GM19023 (cell line): ENCODE data around the gene EHMT1.

Source experiments
- ATAC-seq: cut with Tn5 transposase; IDR thresholded peaks from one replicate; pipeline ENCODE4 v1.9.1; 2021; ENCODE audit warnings: mild to moderate bottlenecking, moderate library complexity; ENCODE audit not compliant: unreplicated experiment

The EHMT1 gene

DNA sequence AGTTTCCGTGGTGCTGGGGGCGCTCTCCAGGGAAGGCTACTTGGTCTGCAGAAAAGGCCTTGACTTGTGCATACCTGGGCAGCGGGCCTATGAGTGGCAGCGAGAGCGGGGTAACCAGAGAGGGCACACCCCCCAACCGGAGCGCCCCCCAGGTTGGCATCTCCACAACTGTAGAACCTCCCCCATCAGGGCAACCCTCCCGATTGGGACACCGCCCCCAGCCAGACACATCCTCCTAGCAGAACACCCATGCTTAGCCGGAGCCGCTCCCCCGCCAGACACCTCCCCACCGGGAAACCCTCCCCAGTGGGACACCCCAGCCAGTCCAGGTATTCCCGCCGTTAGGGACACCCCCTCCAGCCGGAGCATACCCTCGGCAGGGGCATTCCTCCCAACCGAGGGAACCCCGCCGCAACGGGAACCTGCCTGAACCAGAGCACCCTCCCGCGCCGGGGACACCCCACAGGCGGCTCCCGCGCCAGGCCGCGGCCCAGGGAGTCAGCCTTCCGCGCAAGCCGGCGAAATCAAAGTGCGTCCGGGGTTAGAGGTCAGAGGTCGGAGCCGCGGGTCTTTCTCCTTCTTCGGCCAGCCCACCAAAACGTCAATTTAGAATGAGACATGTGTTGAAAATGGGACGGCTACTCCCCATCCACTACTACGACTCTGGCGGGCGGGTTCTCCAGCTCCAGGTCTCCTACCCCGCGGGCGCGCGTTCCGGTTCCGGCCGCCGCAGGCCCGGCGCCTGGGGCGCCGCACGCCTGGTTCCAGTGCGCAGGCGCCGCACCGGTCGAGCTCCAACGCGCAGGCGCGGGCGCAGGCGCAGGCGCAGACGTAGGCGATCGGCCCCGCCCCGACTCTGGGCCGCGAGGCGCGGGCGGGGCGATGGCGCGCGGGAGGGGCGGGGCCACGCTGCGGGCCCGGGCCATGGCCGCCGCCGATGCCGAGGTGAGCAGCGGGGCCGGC lies at the start of gene EHMT1:
Gene EHMT1 (plus strand): TSS at position 901 of the 963 bp plus-strand sequence. CDS start 24 bp downstream, at position 925.
- peak; percentile 80 for ATAC-seq

- ATAC-seq, result no peak
Observed at GRCh38 chr9:137569609-137570203, 49.1 kb upstream of the EHMT1 start.

DNA sequence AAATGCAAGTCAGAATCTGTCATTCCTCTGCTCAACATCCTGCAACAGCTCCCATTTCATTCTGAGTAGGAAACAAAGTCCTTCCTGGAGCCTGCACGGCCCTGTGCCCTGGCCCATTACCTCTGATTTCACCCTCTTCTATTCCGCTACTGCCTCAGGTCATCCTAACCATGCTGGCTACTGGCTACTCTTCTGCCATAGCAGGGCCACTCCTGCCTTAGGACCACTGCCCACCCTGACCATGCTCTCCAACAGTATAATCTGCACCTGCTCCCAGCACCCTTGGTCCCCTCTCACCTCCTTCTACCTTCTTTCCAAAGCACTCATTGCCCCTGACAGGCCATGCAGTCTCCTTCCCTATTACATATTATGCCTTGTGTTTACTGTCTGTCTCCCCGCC lies 48.2 kb upstream of the EHMT1 start:
- ATAC-seq, result no peak

DNA sequence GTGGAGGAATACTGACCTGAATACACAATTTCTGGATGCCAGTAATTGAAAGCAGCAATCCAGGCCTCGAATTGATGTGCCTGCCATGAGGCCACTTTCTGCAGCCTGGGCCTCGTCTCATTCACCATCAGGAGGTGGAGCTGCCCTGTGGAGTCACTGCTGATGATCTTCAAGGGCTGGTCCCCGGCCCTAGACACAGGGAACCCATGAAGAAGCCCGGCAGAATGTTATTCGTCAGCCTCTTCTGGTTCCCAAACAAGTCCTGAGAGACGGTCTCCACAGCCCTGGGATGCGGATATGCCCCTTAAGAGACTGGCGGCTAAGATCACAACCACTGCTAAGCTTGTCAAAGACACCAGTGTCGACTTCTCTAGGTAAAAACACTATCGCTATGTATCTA lies 44.6 kb upstream of the EHMT1 start:
- no peak for ATAC-seq

GRCh38 chr9:137575364-137575715 lies 43.5 kb upstream of the EHMT1 start:
- no peak for ATAC-seq

DNA sequence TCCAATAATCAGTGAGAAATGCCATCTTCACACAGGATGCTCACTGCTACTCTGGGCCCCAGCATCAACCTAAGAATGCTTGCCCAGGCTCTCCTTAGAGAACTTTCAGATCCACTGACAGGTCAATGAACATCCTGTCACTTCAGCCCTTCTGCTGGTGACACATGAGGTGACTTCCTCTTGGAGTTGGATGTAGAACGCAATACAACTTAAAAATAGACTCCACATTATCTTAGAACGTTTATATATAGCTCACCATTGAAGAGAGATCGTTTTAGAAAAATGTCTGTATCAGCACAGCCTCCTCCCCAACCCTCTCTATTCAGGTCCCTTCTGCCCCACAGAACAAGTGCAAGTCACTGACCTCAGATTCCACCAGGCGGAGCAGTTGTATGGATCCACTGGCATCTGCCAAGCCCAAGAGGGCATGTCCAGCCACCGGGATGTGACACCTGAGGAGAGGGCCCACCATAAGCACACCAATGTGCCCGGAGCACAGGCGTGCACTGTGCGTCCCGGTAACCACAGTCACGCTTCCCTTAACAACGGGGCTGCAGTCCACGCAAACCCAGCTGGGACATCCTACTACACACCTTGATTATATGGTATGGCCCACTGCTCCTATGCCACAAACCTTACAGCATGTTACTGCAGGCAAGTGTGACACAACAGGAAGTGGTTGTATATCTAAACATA lies 42.9 kb upstream of the EHMT1 start:
- ATAC-seq, result no peak

GRCh38 chr9:137578518-137579258 lies 40.1 kb upstream of the EHMT1 start, which contains the start of gene DPH7:
TSS of gene DPH7 (minus strand) at chr9:137578925. CDS start at chr9:137578777, 148 bp downstream.
- ATAC-seq, result peak; percentile 83

- ATAC-seq, result no peak
Observed at GRCh38 chr9:137579259-137579604, 39.6 kb upstream of the EHMT1 start.

- ATAC-seq, result no peak
Observed at GRCh38 chr9:137580209-137580953, 38.4 kb upstream of the EHMT1 start.

- ATAC-seq, result no peak
Observed at GRCh38 chr9:137580954-137581322, 37.9 kb upstream of the EHMT1 start.

GRCh38 chr9:137581361-137582285 lies 37.2 kb upstream of the EHMT1 start:
- ATAC-seq, result no peak

DNA sequence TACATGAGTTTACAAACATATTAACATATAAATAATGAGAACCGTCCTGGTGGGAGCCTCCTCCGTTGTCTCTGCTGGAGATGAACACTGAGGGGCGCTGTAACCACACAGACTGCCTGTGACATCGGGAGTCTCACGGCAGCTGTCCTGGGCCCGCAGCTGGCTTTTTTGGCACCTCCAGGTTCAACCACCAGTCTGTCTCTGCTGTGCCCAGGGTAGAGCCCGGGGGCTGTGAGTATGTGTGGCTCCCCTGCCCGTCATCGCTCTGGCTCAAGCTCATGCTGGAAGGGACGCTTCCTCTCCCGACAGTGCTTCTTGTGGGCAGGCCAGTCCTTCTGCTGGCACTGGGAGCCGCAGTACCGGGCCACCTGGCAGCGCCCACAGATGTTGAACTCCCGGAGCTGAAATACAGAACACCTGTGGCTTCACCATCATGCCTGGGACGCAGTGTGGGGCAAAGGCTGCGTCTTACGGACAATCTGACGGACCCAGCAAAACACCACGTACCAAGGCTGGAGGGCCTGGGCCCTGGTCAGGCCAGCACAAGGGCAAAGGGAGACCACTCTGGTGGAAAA lies 36.4 kb upstream of the EHMT1 start:
- no peak for ATAC-seq

- ATAC-seq, result no peak
Observed at GRCh38 chr9:137583347-137583746, 35.5 kb upstream of the EHMT1 start.

DNA sequence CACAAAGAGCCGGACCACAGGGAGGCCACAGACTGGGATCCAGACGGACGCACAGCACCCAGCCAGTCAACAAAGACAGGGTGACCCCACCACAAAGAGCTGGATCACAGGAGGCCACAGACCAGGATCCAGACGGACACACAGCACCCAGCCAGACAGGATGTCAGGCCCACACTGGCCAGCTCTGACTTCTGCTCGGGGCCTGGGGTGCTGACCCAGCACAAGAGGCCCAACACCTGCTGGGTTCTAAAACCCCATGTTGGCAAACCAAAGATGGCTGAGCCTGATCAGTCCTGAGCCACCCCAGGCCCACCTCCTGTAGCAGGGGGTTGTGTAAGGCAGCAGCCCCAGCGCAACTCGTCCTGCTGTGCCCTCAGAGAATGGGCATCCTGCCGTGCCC lies 34.8 kb upstream of the EHMT1 start:
- ATAC-seq, result no peak

GRCh38 chr9:137586854-137587253 lies 32.0 kb upstream of the EHMT1 start:
- ATAC-seq, result no peak

GRCh38 chr9:137588311-137588710 lies 30.5 kb upstream of the EHMT1 start:
- no peak for ATAC-seq

DNA sequence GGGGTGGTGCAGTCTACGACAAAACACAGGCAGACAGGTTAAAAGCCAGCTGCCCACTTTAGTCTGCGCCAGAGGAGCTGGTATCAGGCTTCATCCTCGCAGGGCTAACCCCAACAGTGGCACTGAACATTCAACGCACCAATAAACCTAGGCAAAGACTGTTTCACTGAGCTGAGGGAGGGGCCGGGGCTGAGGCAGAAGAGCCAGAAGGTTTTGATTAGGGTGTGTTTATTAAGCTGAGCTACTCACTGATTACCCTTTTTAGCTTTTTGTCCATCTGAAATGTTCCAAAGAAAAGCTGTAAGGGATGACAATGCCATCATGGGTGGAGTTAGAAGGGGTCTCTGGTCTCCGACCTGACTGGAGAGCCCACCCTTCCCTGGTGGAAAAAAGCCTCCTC lies 29.9 kb upstream of the EHMT1 start:
- no peak for ATAC-seq

GRCh38 chr9:137589441-137590122 lies 29.2 kb upstream of the EHMT1 start:
- peak; percentile 5 for ATAC-seq
